DMS 273 treated with DMSO at 0.1 percent for 48 hours (cell line): Measurements from ENCODE around the gene MKX.

ENCODE experiments used
- DNase-seq: peaks from one replicate; lab custom pipeline; 2025; lab: John Stamatoyannopoulos, UW

Gene MKX

DNA sequence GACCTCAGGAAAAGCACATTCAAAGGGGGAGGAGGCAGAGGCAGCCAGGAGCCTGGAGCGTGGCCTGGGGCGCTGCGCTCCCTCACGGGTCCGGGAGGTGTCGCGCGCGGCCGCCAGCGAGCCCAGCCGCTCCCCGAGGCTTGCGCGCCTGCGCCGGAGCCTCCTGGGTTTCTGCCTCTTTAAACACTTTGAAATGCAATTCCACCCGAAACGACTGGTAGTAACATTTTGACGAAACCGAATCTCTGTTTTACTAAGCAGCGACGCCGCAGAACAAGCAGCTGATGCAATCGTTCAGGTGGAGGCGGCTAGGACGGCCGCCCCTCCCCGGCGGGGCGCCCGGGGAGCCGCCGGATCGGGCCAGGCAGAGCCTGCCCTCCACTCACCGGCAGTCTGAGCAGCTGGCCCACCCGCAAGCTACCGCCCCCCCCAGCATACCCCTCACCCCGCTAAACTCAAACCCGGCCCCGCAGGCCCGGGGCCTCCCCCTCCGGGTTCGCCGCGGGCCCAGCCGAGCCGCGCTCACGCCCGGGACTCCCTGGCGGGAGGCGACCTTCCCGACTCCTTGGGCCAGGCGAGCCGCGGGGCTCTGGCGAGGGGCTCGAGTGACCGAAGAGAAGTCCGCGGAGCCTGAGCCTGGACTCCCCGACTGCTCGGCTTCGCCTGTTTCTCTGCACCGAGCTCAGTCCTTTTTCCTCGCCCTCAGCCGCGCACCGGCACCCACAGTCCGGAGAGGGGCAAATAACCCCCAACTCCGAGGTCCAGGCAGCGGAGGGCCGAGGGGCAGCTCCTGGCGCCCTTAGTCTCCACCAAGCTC lies 3.2 kb downstream of the MKX start:
- DNase-seq = peak; percentile 1

DNA sequence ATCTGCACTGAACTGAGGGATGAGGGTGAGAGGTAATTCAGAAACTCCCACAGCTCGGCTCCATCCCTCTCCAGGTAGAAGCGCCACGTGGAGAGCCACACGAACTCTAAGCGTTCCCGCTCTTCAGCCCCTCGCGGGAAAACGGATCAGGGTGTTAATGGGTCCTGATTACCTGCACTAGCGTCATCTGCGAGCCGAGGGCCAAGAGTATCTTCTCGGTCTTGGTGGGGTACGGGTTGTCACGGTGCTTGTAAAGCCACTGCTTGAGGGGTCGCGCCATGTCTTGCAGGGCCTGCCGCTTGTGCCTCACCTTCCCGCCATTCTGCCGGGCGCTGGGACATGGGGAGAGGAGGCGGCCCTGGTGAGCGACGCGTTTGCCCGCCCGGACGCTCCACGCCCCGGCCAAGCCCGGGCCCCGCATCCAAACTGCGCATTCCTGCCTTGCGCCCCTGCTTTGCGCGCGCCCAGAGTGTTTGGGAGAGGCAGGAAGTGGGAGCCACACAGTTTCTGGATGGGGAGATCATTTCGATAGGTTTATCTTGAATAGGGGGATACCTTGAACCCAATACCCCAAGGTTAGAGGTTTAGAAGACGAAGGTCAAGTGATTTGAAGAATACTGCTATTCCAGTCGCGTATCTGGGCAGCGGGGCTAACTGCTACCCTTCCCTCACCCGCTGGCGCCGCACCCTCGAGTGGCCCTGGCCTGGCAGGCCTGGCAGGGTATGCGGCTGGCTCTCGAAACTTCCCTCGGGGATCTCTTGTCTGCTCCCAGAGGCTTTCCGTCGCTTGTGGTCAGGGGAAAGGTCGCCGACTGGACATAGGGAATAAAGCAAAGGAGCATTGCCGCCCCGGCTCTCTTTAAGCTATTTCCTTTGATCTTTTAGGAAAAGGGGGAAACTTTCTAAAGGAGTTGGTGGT lies 4.2 kb downstream of the MKX start:
- no peak for DNase-seq

DNA sequence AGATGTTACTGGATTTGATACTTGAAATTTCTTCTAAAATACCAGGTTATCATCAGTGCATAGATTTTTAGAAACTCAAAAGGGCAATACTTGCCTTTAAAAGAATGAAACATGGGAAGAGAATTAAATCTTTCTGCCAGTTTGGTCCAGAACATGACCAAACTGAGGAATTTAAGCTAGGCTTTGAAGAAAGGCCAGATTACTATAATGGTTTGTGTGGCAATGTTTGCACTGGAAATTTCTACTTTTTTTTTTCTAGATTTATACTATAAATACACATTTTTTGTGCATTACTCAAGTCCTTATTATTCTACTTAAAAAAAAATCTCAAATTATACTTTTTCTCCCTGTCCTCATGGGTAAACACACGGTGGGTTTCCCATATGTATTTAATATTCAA lies 9.2 kb downstream of the MKX start:
- DNase-seq = no peak

DNA sequence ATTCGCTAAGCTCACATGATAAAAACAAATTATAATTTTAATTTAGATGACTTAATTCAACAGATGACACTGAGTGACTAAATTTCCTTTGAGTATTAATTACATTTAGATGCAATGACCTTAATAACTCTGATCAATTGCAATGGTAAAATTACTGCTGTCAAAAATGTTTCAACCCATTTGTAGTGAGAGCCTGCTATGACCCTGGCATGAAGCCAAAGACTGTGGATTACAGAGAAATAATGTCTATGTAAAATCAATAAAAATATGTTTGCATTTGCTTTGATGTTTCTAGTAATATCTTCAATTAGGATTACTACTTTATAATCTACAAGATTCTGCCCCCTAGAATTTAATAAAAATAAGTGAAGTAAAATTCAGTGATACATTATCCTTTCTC lies 15.6 kb downstream of the MKX start:
- no peak for DNase-seq

DNA sequence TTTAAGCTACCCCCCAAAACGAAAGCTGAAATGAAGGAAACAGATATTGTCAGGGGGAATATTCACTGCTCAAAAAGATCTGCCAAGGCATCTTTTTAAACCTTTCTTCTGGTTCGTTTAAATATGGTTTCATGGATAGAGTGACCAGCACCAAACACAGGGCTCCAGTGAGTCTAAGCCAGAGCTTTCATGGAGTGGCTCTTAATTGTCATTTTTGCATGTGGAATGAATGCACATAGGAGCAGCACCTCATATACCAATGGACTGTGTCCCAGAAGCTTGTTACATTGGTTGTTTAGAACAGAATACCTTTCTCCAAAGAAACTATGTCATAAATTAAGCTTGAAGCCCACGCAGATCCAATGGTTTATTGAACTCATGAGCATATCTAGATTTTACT lies 17.3 kb downstream of the MKX start:
- no peak for DNase-seq

DNA sequence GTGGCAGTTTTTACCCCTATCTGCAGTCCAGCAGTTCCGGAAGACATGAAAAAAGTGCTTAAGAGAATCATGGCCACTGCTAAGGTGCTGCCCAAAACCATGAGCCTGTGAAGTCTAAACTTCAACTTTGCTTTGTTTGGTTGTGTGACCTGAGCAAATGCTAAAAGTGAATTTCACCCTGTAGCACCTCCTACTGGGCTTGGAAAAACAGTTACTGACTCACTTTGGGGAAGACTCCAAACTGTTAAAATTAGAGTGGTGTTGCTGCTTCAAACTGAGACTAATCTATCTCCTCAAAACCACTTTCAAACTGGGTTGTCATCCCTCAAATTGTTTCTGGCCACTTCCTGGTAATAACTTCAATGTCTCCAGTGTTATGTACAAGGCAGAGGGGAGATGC lies 21.3 kb downstream of the MKX start:
- no peak for DNase-seq

DNA sequence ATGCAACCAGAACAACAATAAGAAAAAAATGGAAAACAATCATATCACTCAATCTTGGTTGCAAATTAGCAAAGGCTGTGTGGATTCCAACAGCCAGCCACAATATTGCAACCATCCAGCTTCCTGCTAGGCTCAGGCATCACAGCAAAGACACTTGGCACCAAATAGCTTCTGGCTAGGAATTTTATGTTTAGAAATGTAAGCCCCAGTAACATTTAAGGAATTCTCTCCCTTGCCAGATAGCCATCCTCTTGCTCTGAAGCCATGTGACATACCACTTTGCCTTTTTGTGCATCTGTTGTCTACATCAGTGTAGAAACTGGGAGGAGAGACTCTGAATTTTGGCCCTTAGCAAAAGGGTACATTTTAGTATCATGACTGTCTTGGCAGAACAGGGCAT lies 22.2 kb downstream of the MKX start:
- DNase-seq = no peak

DNA sequence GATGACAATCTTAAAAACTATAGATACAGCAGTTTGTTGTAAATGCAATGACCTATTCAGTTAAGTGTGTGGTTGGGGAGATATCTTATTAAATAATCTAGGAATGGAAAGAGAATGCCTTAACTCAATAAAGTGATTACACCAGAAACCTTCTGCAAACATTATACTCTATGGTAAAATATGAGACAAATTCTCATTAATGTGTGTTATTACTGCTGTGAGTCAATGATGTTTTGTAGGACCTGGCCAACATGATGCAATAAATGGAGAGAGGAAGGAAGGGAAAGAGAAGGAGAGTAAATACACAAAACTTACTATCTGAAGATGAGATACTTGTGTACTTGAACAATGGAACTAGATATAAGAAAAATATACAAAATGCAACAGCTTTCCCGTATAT lies 25.1 kb downstream of the MKX start:
- no peak for DNase-seq

DNA sequence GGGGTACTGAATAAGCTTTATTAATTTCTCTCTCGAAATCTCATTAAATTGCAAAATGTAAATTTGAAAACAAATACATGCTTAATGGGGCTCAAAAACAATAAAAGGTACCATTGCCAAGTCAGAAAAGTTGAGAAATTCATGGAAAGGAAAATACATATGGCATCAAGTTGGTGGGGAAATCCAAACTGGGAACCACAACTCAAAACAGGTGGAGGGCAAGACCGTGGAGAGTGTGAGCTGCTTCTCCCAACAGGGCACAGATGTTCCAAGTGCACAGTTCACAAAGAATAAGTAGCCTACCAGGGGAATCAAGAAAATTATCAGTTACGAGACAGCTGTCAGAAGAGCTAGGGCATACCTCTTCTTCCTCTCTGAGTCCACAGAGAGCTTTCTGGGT lies 26.6 kb downstream of the MKX start:
- DNase-seq = no peak

DNA sequence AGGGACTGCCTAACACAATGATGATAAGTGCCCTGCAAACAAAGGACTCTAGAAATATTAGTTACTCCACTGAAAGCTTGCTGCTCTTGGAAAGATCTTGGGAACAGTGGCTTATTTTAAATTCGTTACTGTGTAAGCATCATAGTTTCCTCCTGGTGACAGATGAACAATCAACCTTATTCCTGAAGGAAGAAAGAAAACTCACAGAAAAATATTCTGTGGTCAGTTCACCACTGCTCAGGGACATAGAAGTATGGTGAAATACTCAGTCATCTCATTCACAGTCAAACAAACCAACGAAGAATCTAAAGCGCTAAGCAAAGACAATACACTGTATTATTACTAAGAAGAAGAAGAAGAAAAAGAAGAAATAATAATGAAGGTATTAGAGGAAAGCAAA lies 27.8 kb downstream of the MKX start:
- no peak for DNase-seq

DNA sequence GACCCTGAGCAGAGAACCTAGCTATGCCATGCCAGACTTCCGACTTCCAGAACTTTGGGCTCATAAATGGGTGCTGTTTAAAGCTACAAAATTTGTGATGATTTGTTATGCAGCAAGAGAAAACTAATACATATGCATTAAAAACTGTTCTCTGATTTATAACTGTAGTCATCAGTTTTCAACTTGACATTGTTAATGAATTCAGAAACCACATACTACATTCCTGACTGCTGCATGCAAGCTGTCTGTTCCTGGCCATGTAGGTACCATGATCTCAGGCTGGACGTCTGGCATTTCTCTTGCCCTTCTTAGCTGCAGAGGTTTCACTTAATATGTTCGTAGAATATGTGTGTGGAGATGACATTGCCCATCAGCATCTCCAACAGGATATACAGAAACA lies 28.4 kb downstream of the MKX start:
- no peak for DNase-seq

DNA sequence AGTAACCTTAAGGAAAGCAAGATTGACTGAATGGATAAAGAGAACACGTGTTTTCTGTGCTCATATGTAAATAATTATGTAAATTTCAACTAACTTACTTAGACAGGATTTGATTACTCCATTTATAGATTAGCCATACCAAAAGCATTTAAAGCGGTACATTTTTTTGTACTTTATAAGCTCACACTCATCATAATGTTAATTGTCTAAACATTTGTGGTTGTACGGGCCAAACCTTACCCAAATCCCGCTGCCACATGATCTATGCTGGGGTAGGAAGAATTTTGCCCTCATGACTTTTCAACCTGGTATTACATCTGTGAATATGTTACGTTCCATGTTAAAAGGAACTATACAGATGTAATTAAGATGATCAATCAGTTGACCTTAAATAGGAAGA lies 29.1 kb downstream of the MKX start:
- no peak for DNase-seq

DNA sequence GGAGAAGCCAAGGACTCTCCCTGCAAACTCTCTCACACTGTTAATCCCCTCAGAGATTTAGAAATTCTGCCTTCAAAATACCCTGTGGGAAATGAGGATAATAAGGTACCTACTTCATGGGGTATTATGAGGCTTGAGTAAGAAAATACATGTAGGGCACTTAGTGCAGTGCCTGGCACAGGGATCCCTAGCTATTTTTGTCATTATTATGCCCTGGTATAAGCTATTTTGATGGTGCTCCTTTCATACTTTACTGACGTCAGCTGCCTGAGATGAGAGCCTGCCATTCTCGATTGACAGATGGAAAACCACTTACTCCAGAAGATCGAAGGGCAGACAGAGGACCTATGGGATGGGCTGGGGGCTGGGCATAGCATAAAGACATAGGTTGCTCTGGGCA lies 30.1 kb downstream of the MKX start:
- no peak for DNase-seq

DNA sequence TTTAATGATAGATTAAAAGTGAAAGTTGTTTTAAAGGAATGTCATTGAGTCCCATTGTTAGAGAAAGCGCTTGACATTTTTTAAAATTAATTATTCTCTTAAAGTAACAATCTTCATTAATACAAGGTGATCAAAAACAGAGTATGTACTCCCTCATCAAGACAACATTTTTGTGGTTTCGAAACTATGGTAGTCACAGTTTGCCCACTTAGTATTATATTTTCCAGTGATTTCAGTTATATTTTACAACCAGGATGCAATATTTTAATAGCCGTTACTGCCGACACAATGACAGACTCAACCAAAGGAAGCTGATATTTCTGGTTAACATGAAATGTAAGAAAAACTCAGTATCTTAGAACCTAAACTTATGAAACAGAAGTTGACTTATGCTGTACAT lies 31.3 kb downstream of the MKX start:
- no peak for DNase-seq

DNA sequence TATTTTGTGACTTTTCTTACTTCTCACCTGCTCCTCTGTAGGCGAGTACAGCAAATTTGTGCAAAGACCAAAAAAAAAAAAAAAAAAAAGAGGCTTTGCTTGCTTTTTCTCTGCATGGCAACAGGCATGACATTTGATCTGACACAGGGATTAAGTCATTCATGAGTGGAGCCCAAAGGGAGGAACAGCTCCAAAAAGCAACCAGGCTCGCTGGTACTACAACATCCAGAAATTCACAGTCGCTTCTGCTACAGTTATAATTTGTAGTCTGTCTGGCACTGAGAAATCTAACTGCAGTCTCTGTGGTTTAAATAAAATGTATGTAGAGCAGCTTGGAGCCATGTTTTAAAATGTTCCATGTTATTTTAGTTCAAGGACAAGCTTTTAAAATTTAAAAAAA lies 31.7 kb downstream of the MKX start:
- no peak for DNase-seq

DNA sequence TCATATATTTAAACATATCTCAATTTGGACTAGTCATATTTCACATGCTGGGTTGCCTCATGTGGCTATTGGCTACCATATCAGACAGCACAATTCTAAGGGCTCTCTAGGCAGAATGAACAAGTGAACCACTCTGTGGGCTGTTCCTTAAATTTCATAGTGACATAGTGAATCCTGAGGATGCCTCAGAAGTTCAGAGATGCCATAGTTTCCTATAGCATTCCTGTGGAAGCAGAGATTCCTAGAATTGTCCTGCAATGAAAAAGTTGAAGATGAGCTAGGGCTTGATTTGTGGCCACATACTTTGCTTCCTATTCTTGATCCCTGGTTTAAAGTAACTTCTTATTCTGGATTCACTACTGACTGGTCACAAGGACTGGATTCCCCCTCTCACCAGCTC lies 35.6 kb downstream of the MKX start:
- no peak for DNase-seq

DNA sequence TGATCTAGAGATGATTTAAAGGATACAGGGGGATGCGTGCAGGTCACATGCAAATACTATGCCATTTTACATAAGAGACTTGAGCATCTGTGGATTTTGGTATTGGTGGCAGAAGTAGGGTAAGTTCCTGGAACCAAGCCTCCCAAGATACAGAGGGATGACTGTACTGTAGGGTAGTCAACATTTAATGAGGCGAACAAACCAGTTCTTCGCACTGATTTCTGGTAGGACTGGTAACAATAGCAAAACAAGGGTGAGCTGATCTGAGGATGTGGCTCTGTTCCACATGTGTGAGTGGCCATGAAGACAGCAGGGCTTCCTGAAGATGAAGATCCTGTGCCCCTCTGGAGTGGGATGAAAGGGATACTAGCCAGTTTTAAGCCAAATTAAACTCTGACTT lies 36.3 kb downstream of the MKX start:
- DNase-seq = no peak

DNA sequence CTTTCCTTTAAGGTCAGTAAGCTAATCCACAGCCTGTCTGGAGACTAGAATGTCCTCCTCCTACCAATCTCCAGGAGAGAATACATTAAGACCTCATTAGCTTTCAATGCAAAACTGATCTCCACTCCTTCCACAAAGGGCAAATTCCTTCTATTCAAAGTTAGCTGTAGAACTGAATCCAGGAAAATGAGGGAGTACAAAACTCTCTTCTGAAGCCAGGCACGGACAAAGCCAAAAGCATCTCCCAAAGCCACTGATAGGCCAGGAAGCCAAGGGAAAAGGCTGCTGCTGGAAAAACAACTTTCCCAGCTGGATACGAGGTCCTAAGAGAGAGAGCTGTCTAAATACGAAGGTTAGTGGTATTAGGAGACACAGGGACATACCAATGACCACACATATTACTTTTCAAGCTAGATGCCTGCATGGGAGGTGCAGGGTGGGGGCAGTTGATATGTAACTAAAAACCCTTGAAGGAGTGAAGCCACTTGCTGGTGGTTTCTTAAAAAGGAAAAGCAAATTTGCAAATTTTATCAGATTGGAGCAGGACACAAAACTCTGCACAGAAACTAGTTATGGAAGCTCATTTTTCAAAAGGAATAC lies 43.6 kb downstream of the MKX start:
- DNase-seq = no peak

DNA sequence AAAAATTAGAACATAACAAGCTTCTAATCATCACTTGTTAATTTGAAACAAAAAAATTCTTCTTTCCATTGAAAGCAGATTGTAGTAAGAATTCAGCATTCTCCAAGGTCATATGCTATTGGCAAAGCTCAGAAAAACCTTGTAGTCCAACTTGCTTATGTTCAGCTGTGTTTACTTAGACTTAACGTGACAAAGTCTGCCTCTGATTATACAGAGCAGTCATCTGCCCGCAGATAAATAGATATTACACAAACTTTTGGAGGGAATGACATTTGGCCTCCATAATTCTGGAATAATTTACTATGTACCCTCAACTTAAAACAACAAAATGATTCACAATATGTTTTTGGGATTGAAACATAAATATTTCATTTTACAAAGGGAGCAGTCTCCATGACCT lies 45.8 kb downstream of the MKX start:
- no peak for DNase-seq

DNA sequence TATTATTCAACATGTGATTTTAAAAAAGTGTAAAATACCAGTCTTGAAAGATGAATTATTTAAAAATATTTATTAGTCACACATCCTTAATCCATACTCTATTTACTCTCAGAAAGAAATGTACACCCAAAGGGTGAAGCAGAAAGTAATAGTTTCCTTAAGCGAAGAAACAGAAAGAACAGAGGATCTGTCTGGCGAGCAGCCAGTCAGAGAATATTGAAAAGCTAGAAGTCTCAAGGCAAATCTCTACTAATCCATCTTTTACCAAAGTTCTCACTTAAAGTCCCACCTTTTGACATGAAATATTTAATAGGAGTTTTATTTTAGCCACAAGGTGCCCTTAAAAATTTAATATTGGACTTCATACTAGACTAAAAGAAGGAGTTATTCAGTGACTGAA lies 46.7 kb downstream of the MKX start:
- DNase-seq = no peak

DNA sequence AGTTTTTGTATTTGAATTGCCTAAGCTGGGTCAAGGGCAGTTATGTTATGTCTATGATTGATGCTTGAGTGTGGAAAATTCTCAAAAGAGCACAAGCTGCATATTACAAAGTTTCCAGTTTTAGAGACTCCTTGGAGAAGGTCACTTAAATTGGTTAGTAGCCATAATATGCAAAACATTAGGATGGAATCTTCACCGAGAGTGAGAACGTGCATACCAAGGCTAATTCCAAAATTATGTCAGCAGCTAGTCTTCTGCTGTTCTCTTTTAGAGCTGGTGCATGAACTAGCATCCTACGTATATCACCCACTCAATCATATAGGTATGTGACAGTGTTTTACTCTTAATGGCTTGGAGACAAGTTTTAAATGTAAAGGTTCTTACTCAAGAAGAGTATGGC lies 49.2 kb downstream of the MKX start:
- DNase-seq = no peak

DNA sequence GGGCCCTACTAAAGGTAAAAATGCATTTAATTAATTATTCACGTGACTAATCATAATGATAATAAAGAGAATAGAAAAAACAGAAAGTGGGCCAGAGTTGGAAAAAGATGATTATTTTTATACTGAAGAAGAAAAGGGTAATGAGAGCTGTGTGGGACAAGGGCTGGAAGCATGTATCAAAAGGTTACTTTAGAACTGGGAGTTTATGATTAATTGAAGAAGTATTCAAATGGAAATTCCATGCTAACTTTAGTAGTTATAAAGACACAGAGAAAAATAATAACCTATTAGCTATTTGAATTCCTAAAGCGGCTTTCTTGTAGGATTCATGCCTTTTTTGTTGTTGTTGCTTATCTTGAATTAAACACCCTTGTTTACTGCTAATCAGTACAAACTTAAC lies 49.9 kb downstream of the MKX start:
- no peak for DNase-seq

DNA sequence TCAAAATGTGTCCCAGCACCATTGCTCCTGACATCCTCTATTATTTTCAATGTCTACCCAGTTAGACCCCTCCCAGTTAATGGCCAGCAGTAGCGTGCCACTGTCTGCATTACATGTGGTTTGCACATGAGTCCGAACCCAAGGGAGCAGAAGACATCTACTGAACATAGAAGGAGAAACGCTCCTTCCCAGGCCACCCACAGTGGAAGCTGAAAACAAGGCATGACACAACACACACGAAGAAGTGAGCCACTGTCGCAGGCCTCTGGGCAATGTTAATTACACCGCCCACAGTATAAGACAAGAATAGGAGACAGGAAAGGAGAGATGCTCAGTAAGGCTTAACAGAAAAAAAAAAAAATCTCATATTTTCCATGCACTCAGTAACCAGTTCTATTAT lies 50.5 kb downstream of the MKX start:
- DNase-seq = no peak
